HG02840 (cell line): Measurements from ENCODE around the gene ANKRD45.
"Not testable (repeated sequence)": the region's sequence is repeated elsewhere in the genome, so short reads cannot be mapped to it uniquely, and the experiment has no call there.

ENCODE experiments used
- ATAC-seq: cut with Tn5 transposase; IDR thresholded peaks from one replicate; pipeline ENCODE4 v1.9.1; 2021; ENCODE audit warnings: mild to moderate bottlenecking, moderate library complexity, moderate number of reproducible peaks; ENCODE audit not compliant: unreplicated experiment, low FRiP score

The ANKRD45 gene

DNA sequence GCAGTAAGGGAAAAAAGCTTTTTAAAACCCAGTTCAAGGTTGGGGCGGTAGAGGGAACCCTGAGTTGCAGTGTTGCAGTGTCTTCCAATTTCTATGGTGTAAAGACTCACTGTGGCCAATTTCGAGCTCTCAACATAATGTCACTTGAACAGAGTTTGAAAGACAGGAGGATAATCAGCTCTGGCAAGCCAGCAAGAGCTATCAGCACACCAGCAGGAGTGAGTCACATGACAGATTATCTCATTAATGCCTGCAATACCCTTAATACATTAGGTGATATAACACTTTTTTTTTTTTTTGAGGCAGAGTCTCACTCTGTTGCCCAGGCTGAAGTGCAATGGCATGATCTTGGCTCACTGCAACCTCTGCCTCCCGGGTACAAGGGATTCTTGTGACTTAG, 89.6 kb downstream of the ANKRD45 start:
- no peak for ATAC-seq

DNA sequence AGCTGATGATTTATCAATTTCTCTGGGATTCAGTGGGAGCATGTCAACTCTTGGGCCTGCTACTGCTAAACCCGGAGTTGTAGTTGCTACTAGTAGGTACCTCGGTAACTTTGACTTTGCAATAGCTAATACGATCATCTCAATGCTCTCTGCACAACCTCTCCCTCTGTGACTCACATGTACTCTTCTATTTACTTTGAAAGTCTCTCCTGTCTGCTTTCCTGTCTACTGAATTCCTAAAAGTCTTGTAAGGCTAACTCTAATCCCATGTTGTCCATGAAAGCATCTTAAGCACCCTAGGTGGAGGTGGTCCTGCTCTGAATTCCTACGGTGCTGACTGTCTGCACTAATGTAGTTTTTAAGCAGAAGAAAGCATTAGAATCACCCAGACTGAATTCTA, 96.1 kb downstream of the ANKRD45 start:
- no peak for ATAC-seq

DNA sequence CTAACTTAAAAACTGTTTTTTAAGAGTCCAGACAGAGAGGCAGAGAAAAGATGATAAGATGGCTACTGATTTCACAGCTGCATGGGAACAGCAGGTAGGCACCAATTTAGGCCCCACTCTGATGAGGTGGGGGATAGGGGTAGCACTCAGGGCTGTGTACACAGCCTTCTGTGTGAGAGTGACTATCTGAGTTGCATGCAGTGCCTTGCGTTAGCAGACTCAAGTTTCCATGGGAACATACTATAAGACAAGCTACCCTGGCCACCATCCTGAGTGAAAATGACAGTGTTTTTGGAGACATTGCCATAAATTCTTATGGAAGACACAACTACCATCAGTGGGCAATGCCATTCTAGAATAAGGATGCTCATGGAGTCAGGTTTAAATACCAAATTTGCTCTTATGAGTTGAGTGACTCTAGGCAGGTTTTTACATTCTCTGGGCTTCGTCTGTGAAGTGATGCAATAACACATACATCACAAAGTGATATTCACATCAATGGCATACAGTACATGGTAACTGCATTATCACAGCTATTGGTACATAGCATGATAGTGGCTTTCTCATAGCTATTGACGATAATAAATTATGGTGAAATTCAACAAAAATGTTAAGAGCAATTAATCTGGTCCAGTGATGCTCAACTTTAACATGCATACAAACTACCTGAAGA, 97.3 kb downstream of the ANKRD45 start:
- no peak for ATAC-seq

DNA sequence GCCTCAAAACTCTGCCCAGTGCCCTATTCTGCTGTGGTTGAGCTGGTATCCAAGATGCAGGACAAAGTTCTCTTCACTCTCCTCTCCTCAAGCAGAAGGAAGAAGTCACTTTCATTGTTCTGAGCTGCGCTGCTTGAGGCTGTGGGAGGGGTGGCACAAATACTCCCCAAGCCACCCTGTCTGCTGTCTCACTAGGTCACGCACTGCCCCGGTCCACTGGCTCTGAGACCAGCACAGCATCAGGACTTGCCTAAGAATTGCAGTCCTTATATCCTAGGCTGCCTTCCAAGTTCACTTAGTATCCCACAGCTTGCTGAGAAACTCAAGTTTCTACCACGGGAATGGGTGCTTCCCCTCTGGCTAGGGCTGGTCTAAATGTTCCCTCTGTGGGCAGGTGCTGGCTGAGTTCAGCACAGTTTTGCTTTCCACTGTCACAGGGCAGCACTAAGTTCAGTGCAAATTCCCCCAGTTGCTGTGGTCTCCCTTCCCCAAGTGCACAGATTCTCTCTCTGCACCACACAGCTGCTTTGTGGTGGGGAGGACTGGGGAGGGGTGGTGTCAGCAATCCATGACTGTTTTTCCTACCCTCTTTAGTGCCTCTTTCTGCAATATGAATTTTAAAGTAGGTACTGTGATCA, 99.2 kb downstream of the ANKRD45 start:
- ATAC-seq = no peak

DNA sequence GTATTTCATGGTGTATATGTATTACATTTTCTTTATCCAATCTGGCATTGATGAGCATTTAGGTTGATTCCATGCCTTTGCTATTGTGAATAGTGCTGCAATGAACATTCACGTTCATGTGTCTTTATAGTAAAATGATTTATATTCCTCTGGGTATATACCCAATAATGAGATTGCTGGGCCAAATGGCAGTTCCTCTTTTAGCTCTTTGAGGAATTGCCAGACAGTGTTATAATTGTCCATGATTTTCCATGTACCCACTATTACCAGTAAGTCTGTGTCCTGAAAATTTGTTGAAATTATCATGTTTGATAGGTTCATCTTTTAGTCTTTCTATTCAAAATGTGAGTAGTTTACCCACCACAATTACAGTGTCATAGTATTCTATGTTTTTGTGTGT, 101.2 kb downstream of the ANKRD45 start:
- no peak for ATAC-seq

DNA sequence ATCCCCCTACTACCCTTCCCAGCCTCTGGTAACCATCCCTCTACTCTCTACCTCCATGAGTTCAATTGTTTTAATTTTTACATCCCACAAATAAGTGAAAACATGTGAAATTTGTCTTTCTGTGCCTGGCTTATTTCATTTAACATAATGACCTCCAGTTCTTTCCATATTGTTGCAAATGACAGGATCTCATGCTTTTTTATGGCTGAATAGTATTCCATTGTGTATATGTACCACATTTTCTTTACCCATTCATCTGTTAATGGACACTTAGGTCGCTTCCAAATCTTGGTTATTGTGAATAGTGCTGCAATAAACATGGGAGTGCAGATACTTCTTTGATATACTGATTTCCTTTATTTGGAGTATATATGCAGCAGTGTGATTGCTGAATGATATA, 105.8 kb downstream of the ANKRD45 start:
- ATAC-seq = not testable (repeated sequence)

DNA sequence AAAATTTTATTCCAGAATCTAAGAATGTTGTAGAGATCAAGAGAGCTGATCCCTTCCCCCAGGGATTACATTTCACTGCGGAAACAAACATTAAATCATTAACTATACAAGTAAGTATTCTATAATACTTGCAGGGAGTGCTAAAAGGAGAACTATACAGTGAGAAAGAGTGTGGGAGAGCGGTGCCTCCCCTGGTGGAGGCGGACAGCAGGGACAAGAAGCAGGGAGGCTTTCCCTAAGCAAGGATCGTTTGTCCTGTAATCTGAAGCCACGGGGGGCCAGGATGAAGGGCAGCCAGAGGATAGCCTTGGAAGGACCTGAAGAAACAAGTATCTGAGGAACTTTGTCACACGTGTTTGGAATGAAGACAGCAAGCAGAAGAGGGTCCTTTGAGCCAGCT, 106.8 kb downstream of the ANKRD45 start:
- no peak for ATAC-seq

DNA sequence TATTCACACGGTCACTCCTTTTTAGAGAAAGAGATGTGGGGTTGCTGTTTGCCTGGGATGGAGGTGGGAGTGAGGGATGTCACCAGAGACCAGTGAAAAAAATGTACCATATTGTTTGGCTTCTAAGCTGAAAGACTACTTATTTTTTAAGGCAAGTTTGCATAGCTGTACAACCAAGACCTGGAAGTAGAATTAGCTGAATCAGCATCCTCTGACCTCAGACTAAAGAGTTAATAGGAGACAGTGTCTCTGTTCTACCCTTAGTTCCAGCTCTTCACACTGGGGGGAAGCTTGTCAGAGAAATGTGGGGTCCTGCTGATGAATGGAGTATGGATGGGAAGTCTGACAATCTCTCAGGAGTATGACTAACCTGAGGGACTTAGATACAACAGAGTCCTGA, 108.4 kb downstream of the ANKRD45 start:
- no peak for ATAC-seq

DNA sequence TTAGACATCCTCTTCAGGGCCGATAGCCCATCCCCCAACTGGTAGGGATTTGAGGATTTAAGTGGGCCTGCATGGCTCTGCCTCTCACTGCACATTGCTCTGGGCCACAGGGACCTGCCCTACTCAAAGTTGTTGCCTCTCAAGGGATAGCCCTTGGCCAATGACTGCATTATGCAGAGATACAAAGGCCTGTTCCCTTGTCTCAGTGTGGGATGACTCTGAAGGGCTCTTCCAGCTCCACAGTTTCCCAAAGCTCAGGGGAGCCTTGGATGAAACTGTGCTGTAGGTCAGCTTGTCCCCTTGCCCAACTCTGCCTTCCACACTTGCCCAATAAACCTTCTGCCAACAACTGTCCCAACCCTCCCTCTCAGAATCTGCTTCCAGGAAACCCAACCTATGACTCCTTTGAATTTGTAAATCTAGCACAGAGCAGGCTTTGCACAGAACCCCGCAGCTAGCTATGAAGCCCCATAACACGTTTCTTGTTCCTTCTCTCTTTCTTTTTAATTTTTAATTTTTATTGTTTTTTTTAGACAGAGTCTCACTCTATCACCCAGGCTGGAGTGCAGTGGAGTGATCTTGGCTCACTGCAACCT, 109.3 kb downstream of the ANKRD45 start:
- ATAC-seq = no peak
